Osteocyte (in vitro differentiated cells): ENCODE measurements around the gene PSMC5. TPM values are rescaled to one million over a fixed set of nuclear protein-coding genes. Genes with fewer than 3 reads are reported as not detected.

ENCODE experiments used
- DNase-seq: peaks from one replicate; pipeline ENCODE4 v3.0.0; 2021; ENCODE audit warnings: mixed read lengths; ENCODE audit not compliant: unreplicated experiment; ENCODE audit errors: extremely low spot score
- H3K27ac Mint-ChIP-seq: one replicate; pipeline ENCODE4 v1.8.0; 2021; ENCODE audit warnings: mild to moderate bottlenecking, mixed read lengths; ENCODE audit not compliant: unreplicated experiment
- H3K27me3 Mint-ChIP-seq: one replicate; pipeline ENCODE4 v1.8.0; 2021; ENCODE audit warnings: mixed read lengths; ENCODE audit not compliant: unreplicated experiment
- H3K36me3 Mint-ChIP-seq: one replicate; pipeline ENCODE4 v1.8.0; 2021; ENCODE audit warnings: mixed read lengths; ENCODE audit not compliant: unreplicated experiment
- H3K4me1 Mint-ChIP-seq: one replicate; pipeline ENCODE4 v1.8.0; 2021; ENCODE audit warnings: mixed read lengths; ENCODE audit not compliant: unreplicated experiment
- H3K4me3 Mint-ChIP-seq: one replicate; pipeline ENCODE4 v1.8.0; 2021; ENCODE audit warnings: mild to moderate bottlenecking, moderate library complexity, mixed read lengths; ENCODE audit not compliant: unreplicated experiment
- H3K9me3 Mint-ChIP-seq: one replicate; pipeline ENCODE4 v1.8.0; 2021; ENCODE audit warnings: mixed read lengths; ENCODE audit not compliant: unreplicated experiment
- total RNA-seq: library from RNA; stranded (reverse); gene quantifications from 2 replicates; pipeline ENCODE4 v1.2.1, GENCODE V29; 2021
- TF ChIP-seq, protein P1 (sequence below): fragments of 200-600 bp; sonication (generic); IDR thresholded peaks from 2 replicates; pipeline ENCODE4 v1.5.0; 2021; ENCODE audit warnings: antibody characterized with exemption, mild to moderate bottlenecking, moderate library complexity

PSMC5 gene
- total RNA-seq, 1 donor from 2014 or later: 106 TPM

DNA sequence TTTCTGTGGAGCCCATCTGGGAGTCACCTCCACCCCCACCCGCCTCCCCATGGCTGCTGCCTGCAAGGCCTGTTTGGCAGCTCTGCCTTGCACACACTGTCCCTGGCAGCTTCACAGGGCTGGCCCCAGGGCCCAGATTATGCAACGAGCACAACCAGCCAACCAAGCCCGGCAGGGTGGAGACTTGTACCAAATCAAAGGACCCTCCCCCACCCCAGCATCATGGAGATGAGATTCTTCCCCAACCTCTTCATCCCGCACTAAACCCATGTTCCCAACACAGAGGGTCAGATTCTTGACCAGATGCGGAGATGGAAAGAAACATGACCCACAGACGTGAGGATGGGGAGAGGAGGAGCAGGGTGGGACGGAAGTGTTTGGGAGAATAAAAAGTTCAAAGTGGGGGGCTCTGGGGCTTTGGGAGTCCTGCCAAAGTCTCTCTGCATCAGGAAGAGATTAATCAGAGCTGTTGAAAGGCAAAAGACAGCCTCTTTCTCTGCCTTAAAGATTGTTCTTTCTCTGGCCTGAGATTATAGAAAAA is 11.5 kb downstream of the PSMC5 start:
- TF ChIP-seq, protein P1, sequence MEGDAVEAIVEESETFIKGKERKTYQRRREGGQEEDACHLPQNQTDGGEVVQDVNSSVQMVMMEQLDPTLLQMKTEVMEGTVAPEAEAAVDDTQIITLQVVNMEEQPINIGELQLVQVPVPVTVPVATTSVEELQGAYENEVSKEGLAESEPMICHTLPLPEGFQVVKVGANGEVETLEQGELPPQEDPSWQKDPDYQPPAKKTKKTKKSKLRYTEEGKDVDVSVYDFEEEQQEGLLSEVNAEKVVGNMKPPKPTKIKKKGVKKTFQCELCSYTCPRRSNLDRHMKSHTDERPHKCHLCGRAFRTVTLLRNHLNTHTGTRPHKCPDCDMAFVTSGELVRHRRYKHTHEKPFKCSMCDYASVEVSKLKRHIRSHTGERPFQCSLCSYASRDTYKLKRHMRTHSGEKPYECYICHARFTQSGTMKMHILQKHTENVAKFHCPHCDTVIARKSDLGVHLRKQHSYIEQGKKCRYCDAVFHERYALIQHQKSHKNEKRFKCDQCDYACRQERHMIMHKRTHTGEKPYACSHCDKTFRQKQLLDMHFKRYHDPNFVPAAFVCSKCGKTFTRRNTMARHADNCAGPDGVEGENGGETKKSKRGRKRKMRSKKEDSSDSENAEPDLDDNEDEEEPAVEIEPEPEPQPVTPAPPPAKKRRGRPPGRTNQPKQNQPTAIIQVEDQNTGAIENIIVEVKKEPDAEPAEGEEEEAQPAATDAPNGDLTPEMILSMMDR: no peak
- no peak for DNase-seq
- Mint-ChIP-seq H3K4me3 (no peak overlapping the region), H3K27me3 (no peaks in the 10 kb centered on the region), H3K4me1 (peaks cover 35% of the 10 kb centered on the region), H3K36me3 (peaks cover 21% of the 10 kb centered on the region), H3K9me3 (no peaks in the 10 kb centered on the region), H3K27ac (peak overlapping the region; percentile 27)

DNA sequence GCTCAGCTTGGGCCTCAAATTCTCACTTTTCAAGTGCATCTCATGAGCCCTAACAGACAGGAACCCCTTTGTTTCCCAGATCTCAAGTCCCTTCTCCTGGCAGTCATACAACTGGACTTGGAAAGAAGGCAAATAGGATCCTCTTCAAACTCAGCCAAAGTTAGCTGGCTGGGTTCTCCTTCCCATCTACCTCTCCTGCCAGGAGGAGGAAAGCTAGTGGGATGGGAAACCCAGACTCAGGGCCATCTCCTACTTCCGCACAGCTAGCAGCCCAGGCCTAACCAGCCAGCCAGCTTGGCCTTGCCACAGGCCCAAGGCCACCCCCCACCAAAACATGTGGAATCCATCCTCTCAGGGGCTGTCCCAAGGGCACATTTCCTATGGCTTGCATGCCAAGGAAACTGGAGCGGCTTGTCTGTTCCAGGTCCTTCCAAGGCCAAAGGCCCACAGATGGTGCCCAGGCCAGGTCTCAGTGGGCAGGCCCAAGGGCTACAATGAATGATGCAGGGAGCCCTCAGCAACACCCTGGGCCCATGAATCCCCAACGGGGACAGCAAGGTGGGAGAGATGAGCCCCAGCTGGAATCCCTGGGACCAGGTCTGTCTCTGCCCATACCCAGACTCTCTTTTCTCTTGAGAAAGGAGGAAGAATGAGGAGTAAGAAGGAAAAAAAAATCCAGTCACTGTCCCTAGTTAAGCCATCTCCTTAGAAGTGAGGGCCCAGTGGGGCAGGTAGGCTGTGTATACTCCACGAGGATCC is 13.5 kb downstream of the PSMC5 start:
- TF ChIP-seq, protein P1: no peak
- H3K27ac Mint-ChIP-seq: peak overlapping the region; percentile 93
- H3K9me3 Mint-ChIP-seq: no peaks in the 10 kb centered on the region
- peak overlapping the region; percentile 97 for H3K4me3 Mint-ChIP-seq
- peaks cover 41% of the 10 kb centered on the region for H3K4me1 Mint-ChIP-seq
- no peak for DNase-seq
- peaks cover 9% of the 10 kb centered on the region for H3K36me3 Mint-ChIP-seq
- H3K27me3 Mint-ChIP-seq: no peaks in the 10 kb centered on the region

DNA sequence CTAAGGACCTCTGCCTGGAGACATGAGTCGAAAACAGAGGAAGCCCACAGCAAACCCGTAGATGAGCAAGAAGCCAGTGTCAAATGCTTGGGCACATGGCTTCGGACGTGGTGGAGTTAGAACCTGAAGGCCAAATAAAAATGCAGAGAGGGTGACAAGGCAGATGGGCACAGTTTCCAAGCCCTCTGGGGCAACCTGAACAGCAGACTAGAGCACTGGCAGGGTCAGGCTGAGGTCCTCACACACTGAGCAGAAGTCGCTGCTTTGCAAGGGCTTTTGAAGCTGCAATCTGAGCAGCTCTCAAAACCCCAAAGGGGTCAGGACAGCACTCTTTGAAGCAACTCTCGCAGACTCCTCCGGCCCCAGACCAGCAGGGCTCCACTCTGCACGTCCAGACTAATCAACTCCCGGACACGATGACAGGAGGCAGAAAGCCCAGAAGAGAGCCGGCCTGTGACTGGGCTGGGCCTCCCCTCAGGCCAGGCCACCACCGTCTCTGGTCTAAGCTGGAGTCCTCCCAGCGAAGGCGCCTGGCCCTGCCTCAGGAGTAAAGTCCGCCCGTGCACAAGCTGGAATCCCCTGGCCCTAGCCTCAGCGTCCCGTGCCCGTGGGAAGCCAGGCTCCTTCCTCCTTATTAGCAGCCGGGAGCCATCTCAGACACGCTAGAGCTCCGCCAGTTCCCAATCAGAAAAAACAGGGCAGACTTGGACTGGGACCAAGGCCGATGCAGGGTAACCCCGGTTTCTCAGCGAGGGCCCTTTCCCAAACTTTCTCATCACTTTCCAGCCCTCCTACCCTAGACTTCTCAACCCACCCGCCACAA is 14.3 kb downstream of the PSMC5 start:
- Mint-ChIP-seq H3K27ac (peak overlapping the region; percentile 93), H3K36me3 (peaks cover 7% of the 10 kb centered on the region), H3K9me3 (no peaks in the 10 kb centered on the region), H3K4me1 (peaks cover 41% of the 10 kb centered on the region), H3K27me3 (no peaks in the 10 kb centered on the region), H3K4me3 (peak overlapping the region; percentile 97)
- peak; percentile 88 for DNase-seq
- TF ChIP-seq, protein P1: no peak

DNA sequence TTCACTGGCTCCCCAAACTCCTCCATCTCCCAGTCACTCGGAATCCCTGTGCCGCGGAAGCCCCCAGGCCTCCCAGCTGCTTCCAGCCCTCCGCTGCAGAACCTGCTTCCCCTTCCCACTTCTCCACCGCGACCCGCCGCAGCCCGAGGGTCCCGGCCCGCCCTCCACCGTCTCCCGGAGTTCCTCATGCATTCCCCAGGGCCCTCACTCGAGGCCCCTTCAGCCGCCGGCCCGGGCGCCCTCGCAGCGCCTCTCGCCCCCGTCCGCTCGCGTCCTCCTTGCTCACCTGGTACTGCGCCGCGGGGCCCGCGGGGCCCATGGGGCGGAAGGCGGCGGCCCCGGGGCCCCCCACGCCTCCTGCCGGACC is 14.9 kb downstream of the PSMC5 start:
- Mint-ChIP-seq H3K9me3 (no peaks in the 10 kb centered on the region), H3K27me3 (no peaks in the 10 kb centered on the region), H3K36me3 (peaks cover under 1% of the 10 kb centered on the region), H3K4me1 (peaks cover 41% of the 10 kb centered on the region), H3K27ac (peak overlapping the region; percentile 93), H3K4me3 (peak overlapping the region; percentile 97)
- TF ChIP-seq, protein P1: no peak
- DNase-seq: no peak
